ENCODE measurements around the gene ECPAS.
"Not testable (repeated sequence)": the region's sequence is repeated elsewhere in the genome, so short reads cannot be mapped to it uniquely, and the experiment has no call there.

ECPAS gene

GRCh38 chr9:111483858-111484571 lies at the start of gene ECPAS:
Gene ECPAS, minus strand, starts transcription at chr9:111484383. Its CDS starts 11,465 bp downstream, at chr9:111472918.
- in situ Hi-C loops (cut with MboI; ENCODE audit: low sequenced_read_pairs), result no loop called here

GRCh38 chr9:111533099-111533790 lies 49.1 kb upstream of the ECPAS start:
- in situ Hi-C loops (cut with MboI; ENCODE audit: low sequenced_read_pairs), result no loop called here

- in situ Hi-C loops (cut with MboI; ENCODE audit: low sequenced_read_pairs), result no loop called here
Observed at GRCh38 chr9:111531716-111532115, 47.5 kb upstream of the ECPAS start.

- in situ Hi-C loops (cut with MboI; ENCODE audit: low sequenced_read_pairs), result no loop called here
Observed at GRCh38 chr9:111529787-111530186, 45.6 kb upstream of the ECPAS start.

- in situ Hi-C loops (cut with MboI; ENCODE audit: low sequenced_read_pairs), result no loop called here
Observed at GRCh38 chr9:111527347-111527746, 43.2 kb upstream of the ECPAS start.

GRCh38 chr9:111525056-111525977 lies 41.1 kb upstream of the ECPAS start, which contains the start of gene ZNF483:
Gene ZNF483, plus strand, starts transcription at chr9:111525179. Its CDS starts 2,217 bp downstream, at chr9:111527396.
- in situ Hi-C loops (cut with MboI; ENCODE audit: low sequenced_read_pairs), result no loop called here

- in situ Hi-C loops (cut with MboI; ENCODE audit: low sequenced_read_pairs), result no loop called here
Observed at GRCh38 chr9:111524731-111525055, 40.5 kb upstream of the ECPAS start.

- in situ Hi-C loops (cut with MboI; ENCODE audit: low sequenced_read_pairs), result no loop called here
Observed at GRCh38 chr9:111516061-111516465, 31.9 kb upstream of the ECPAS start.

GRCh38 chr9:111514967-111515366 lies 30.8 kb upstream of the ECPAS start:
- in situ Hi-C loops (cut with MboI; ENCODE audit: low sequenced_read_pairs), result no loop called here

GRCh38 chr9:111511581-111511980 lies 27.4 kb upstream of the ECPAS start:
- in situ Hi-C loops (cut with MboI; ENCODE audit: low sequenced_read_pairs), result not testable (repeated sequence)

- in situ Hi-C loops (cut with MboI; ENCODE audit: low sequenced_read_pairs), result no loop called here
Observed at GRCh38 chr9:111502506-111502905, 18.3 kb upstream of the ECPAS start.

GRCh38 chr9:111501648-111502047 lies 17.5 kb upstream of the ECPAS start:
- in situ Hi-C loops (cut with MboI; ENCODE audit: low sequenced_read_pairs), result no loop called here

- in situ Hi-C loops (cut with MboI; ENCODE audit: low sequenced_read_pairs), result no loop called here
Observed at GRCh38 chr9:111501005-111501562, 16.9 kb upstream of the ECPAS start.

- in situ Hi-C loops (cut with MboI; ENCODE audit: low sequenced_read_pairs), result not testable (repeated sequence)
Observed at GRCh38 chr9:111497196-111497595, 13.0 kb upstream of the ECPAS start.

GRCh38 chr9:111484572-111484894 lies 350 bp upstream of the ECPAS start:
- in situ Hi-C loops (cut with MboI; ENCODE audit: low sequenced_read_pairs), result no loop called here

- in situ Hi-C loops (cut with MboI; ENCODE audit: low sequenced_read_pairs), result no loop called here
Observed at GRCh38 chr9:111483439-111483857, 735 bp downstream of the ECPAS start.

GRCh38 chr9:111482694-111483438 lies 1.3 kb downstream of the ECPAS start:
- in situ Hi-C loops (cut with MboI; ENCODE audit: low sequenced_read_pairs), result no loop called here

GRCh38 chr9:111481885-111482636 lies 2.1 kb downstream of the ECPAS start:
- in situ Hi-C loops (cut with MboI; ENCODE audit: low sequenced_read_pairs), result no loop called here

- in situ Hi-C loops (cut with MboI; ENCODE audit: low sequenced_read_pairs), result no loop called here
Observed at GRCh38 chr9:111477677-111478076, 6.5 kb downstream of the ECPAS start.

GRCh38 chr9:111475195-111475594 lies 9.0 kb downstream of the ECPAS start:
- in situ Hi-C loops (cut with MboI; ENCODE audit: low sequenced_read_pairs), result no loop called here
